Hematopoietic multipotent progenitor cell treated with erythropoietin and hydrocortisone succinate and interleukin-3 and kit ligand, for 8 days (in vitro differentiated cells): ENCODE results near the gene MARCHF3.

Experiments used
- DNase-seq: peaks from one replicate; pipeline ENCODE4 v3.0.0-alpha.2; 2015

Gene MARCHF3

DNA sequence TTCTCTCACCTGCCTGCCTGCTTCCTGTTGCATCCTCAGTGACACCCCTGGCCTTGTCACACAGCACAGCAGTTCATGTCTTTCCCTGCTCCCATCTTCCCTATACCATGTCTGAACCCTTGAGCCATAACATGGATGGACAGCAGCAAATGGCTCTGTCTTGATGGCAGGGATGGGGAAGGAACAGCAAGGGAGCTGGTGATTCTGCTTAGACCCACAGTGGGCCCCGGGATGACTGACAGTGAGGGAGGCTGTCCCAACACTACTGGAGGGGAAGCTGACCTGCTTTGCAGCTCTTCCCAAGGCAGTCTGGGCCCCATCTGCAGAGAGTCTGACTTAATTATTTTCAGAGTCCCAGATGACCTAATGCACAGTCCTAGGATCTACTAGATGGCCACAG lies 48.2 kb downstream of the MARCHF3 start:
- no peak for DNase-seq

GRCh38 chr5:126981701-126982100 lies 48.7 kb downstream of the MARCHF3 start:
- DNase-seq: no peak

DNA sequence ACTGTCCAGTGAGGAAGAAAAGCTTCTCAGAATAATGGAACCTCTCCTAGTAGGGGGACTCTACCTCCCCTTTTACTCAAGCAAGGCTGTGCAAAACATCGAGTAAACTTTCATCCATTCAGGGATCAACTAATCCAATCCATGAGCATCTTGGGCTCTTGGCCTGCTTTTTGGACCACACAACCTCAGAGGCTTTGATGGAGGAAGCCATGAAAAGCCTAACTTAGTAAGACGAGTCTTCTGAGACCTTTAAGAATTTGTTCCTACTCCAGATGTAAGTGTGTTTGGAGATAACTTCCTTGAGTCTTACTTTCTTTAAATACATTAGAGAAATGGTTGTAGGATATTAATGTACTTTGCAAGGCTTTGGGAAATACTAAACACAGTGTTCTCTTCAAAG lies 49.1 kb downstream of the MARCHF3 start:
- no peak for DNase-seq

GRCh38 chr5:126978258-126978657 lies 52.1 kb downstream of the MARCHF3 start:
- DNase-seq: no peak

- DNase-seq: peak; percentile 96
These were observed 53.7 kb downstream of the MARCHF3 start for GRCh38 chr5:126976520-126977172.

- DNase-seq: no peak
These were observed 54.6 kb downstream of the MARCHF3 start for GRCh38 chr5:126975796-126976195.

- DNase-seq: no peak
These were observed 57.2 kb downstream of the MARCHF3 start for GRCh38 chr5:126973193-126973592.

DNA sequence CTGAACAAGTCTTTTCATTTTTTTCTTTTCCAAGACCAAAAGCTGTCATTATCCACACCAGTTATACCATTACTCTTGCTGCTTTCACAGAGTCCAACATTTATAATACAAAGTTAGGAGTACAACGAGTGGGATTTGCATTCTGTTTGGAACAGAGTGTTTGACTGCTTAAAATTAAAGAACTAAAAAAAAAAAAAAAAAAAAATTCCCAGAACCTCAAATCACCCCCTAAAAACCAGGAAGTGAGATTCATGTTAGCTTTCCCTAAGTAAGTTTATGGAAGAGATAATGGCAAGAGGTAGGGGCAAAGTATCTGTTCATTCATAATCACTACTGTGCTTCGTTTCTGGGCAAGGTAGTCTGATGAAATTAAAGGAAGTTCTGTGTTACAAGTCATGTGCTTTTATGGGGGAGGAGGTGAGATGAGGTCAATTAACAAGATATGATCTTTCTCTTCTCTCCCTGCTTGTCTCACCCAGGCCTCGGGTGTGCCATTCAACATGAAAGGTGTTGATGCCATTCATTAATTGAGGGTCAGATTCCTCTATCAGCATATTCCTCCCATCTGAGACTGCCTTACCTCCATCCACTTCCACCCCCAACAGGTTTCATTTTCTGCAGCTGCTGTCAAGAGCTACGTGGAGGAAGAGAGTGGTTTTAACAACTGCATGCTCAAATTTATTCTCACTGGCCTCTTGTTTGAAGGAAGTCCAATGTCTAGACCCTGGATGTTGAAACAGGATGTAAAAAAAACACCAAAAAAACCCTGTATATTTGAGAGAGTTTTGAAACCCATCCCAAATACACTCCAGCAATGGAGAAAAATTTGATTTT lies 58.1 kb downstream of the MARCHF3 start:
- DNase-seq: peak; percentile 84

DNA sequence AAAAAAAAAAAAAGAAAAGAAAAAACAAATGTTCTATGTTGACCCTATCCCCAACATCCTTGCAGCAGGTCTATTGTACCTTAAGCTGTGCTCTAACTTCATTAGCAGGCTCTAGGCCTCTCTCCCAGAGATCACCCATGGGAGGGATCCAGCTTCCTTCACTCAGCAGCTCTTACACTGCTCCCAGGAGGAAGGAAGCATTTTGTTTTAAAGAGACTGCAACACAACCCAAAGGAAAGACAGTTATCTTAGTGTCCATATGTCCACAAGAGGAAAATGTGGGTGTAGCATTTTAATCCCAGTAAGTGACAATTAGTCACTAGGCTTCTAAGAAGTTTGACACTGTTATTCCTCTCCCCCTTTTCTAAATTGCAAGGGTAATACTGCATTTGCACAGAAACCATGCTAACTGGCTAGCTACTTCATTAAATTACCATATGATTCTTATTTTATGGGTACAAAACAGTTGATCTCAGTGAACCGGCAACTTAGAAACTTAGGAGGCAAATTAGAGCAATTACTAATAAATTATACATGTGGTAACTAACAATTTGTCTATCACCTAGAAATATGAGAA lies 58.8 kb downstream of the MARCHF3 start:
- DNase-seq: peak; percentile 87

DNA sequence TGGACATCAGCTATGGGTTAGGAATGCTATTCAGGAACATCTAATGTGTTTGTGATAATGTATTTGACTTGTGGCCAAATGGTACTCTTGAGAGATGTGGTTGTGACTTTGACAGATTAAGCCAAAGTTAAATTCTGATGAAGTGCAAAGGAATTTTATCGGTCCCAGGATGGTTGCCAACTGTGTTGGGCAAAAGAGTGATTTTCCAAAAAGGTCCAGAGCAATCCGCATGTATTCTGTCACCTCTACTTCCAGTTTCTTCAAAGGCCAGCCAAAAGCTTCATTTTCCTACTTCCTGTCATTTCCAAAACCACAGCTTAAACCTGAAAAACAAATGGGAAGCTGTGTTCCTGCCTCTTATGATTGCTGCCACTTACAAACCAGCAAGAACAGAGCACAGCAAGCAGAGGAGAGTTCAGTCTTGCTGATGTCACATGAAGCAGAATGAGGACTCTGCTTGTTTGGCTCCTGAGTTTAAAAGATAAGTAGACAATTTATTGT lies 59.8 kb downstream of the MARCHF3 start:
- DNase-seq: peak; percentile 23

GRCh38 chr5:126969548-126969947 lies 60.8 kb downstream of the MARCHF3 start:
- no peak for DNase-seq

GRCh38 chr5:126967808-126968466 lies 62.4 kb downstream of the MARCHF3 start:
- peak; percentile 68 for DNase-seq

- DNase-seq: no peak
These were observed 64.9 kb downstream of the MARCHF3 start for GRCh38 chr5:126965487-126965886.

DNA sequence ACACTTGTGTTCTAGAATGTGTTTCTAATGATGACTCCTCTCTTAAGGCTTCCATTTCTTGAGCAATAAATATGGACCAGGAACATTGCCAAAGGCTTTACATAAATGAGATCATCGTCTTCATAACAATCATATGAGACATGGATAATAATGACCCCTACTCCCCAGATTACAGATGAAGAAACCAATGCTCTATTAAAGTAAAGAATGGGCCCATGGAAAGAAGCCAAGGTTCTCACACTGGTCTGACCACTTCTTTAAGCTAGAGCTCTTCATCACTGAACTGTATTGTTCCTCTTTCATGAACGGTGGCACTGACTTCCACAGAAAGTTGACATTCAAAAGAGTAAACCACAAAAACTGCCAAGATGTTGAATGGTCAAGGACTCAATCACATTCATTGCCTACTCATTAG lies 65.3 kb downstream of the MARCHF3 start:
- DNase-seq: peak; percentile 21

DNA sequence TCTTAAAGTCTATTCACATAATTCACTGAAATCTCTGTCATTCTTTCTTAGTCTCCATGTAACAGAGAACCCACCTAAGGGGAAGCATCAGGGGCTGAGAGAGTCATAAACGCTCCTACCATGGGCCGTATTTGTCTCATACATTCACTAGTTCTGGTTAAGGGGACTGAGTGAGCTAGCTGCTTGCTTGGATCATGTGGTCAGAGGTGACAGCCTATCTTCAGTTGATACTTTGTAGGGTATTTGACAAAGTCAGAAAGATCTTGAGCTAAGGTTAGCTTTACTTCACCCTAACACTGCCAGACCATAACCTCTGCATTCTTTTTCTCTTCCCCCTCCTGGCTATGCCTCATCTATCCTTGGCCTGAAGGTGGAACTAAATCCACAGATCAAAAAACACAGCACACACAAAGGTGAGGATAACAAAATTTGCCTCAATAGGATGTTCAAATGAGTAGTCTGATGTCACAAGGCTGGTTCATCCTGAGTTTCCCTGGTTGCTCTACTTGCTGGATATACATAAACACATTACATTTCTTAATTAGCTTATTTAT lies 66.5 kb downstream of the MARCHF3 start:
- no peak for DNase-seq

- DNase-seq: no peak
These were observed 68.7 kb downstream of the MARCHF3 start for GRCh38 chr5:126961702-126962101.

- DNase-seq: no peak
These were observed 69.2 kb downstream of the MARCHF3 start for GRCh38 chr5:126961128-126961527.

DNA sequence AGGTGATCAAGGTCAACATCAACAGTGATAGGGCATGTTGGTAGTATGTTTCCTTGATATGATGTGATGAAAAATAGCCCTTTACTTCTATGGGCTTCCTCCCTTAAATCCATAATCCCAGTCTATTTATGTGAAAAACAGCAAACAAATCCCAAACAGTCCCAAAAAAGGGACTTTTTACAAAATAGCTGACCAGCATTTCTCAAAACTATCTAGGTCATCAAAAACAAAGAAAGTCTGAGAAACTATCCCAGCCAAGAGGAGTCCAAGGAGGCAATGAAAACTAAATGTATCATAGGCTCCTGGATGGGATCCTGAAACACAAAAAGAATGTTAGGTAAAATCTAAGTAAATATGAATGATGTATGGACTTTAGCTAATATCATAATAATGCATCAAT lies 71.2 kb downstream of the MARCHF3 start:
- no peak for DNase-seq

- no peak for DNase-seq
These were observed 73.4 kb downstream of the MARCHF3 start for GRCh38 chr5:126956991-126957390.

- no peak for DNase-seq
These were observed 75.4 kb downstream of the MARCHF3 start for GRCh38 chr5:126954981-126955380.

DNA sequence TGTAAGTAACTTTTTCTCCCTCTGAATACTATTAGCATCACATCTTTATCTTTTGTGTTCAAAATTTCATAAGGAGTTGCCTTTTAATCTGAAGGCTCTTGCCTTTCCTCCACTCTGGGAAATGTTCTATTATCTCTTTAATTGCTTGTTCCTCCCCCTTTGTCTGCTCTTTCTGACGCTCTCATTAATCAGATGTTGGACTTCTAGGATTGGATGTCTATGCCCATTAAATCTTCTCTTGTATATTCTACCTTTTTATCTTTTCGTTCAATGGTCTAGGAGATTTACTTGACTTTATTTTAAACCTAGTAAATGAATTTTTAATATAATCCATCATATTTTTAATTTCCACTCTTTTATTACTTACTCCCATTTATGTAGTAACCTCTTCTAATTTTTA lies 76.7 kb downstream of the MARCHF3 start:
- DNase-seq: no peak

- no peak for DNase-seq
These were observed 80.9 kb downstream of the MARCHF3 start for GRCh38 chr5:126949475-126949874.

DNA sequence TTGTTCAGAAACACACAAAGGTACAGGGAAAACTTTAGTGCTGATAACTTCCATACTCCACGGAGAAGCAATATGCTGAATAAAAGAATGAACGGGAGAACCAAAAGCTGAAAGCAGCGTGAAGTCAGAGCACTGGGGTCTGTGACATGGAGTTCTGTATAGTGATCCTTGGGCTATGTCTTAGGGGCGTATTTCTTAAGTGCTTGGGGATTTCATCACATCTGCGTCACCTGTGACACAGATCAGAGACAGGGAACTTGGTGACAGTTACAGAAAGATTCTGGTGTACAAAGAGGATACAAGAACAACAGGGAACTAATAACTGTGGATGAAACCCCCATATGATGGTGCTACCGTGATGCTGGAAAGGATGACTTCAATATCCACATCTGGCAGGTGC lies 81.9 kb downstream of the MARCHF3 start:
- no peak for DNase-seq
